Loucy (cell line): Measurements from ENCODE around the gene DSC2.

Source experiments
- H2AFZ ChIP-seq: fragments of 200-600 bp; sonication (generic); 2 replicates; pipeline ENCODE4 v1.6.0; 2016; ENCODE audit warnings: antibody characterized with exemption, mild to moderate bottlenecking, low read length, moderate library complexity
- H3F3A ChIP-seq: fragments of 200-600 bp; 2 replicates; pipeline ENCODE4 v1.6.0; 2016; ENCODE audit warnings: antibody characterized with exemption, low read depth, mild to moderate bottlenecking
- H3K27me3 ChIP-seq: fragments of 200-600 bp; sonication (generic); 2 replicates; pipeline ENCODE4 v1.6.1; 2014; ENCODE audit warnings: low read length, mild to moderate bottlenecking; ENCODE audit not compliant: insufficient read depth, poor library complexity, severe bottlenecking
- H3K36me3 ChIP-seq: fragments of 200-600 bp; sonication (generic); 2 replicates; pipeline ENCODE4 v1.6.1; 2016; ENCODE audit warnings: low read length; ENCODE audit not compliant: insufficient read depth
- H3K4me1 ChIP-seq: fragments of 200-600 bp; sonication (generic); 2 replicates; pipeline ENCODE4 v1.5.1; 2014; ENCODE audit warnings: low read length, mild to moderate bottlenecking; ENCODE audit not compliant: insufficient read depth, poor library complexity, severe bottlenecking
- H3K4me2 ChIP-seq: fragments of 200-600 bp; sonication (generic); 2 replicates; pipeline ENCODE4 v1.6.0; 2014; ENCODE audit warnings: antibody characterized with exemption, low read length, low read depth, mild to moderate bottlenecking; ENCODE audit not compliant: poor library complexity, severe bottlenecking
- H3K4me3 ChIP-seq: fragments of 200-600 bp; sonication (generic); 2 replicates; pipeline ENCODE4 v1.5.1; 2014; ENCODE audit warnings: low read length, mild to moderate bottlenecking, mixed read lengths; ENCODE audit not compliant: poor library complexity, severe bottlenecking
- H3K79me2 ChIP-seq: fragments of 200-600 bp; sonication (generic); 2 replicates; pipeline ENCODE4 v1.6.1; 2014; ENCODE audit warnings: low read length; ENCODE audit not compliant: insufficient read depth
- H3K9ac ChIP-seq: fragments of 200-600 bp; sonication (generic); 2 replicates; pipeline ENCODE4 v1.6.0; 2014; ENCODE audit warnings: mild to moderate bottlenecking, low read depth, low read length, moderate library complexity; ENCODE audit not compliant: poor library complexity, severe bottlenecking
- H3K9me2 ChIP-seq: fragments of 200-600 bp; sonication (generic); replicated peaks from 2 replicates; pipeline ENCODE4 v1.6.1; 2016; ENCODE audit warnings: low read depth, low read length, mixed read lengths
- H3K9me3 ChIP-seq: fragments of 200-600 bp; sonication (generic); 2 replicates; pipeline ENCODE4 v1.6.1; 2014; ENCODE audit warnings: mild to moderate bottlenecking, antibody characterized with exemption, low read length, low read depth; ENCODE audit not compliant: insufficient read depth
- H4K20me1 ChIP-seq: fragments of 200-600 bp; sonication (generic); 2 replicates; pipeline ENCODE4 v1.6.0; 2014; ENCODE audit warnings: antibody characterized with exemption, low read length, mild to moderate bottlenecking; ENCODE audit not compliant: insufficient read depth, poor library complexity, severe bottlenecking
- CTCF ChIP-seq: fragments of 200-600 bp; sonication (generic); conservative IDR thresholded peaks from 2 replicates; pipeline ENCODE4 v1.5.1; 2014; ENCODE audit warnings: mild to moderate bottlenecking, antibody characterized with exemption, low read length
- EZH2phosphoT487 ChIP-seq: fragments of 200-600 bp; IDR thresholded peaks from 2 replicates; pipeline ENCODE4 v1.6.1; 2018; ENCODE audit warnings: antibody characterized with exemption, mild to moderate bottlenecking, moderate library complexity, borderline replicate concordance

The DSC2 gene

GRCh38 chr18:31058897-31059296, 43.3 kb downstream of the DSC2 start:
- no peaks in the 10 kb centered on the region for H3K27me3 ChIP-seq
- TF ChIP-seq EZH2phosphoT487 (no peak), CTCF (no peak)

GRCh38 chr18:31057917-31058316, 44.3 kb downstream of the DSC2 start:
- H3K27me3 ChIP-seq = no peaks in the 10 kb centered on the region
- no peak overlapping the region for H3K4me2 ChIP-seq
- H3K4me3 ChIP-seq = no peak overlapping the region
- no peaks in the 10 kb centered on the region for H3K79me2 ChIP-seq
- no peak overlapping the region for H3K9ac ChIP-seq
- no peak for TF ChIP-seq CTCF
- TF ChIP-seq EZH2phosphoT487 = no peak
- no peaks in the 10 kb centered on the region for H4K20me1 ChIP-seq
- no peaks in the 10 kb centered on the region for H3F3A ChIP-seq
- H3K4me1 ChIP-seq = no peaks in the 10 kb centered on the region
- H3K9me2 ChIP-seq = no peaks in the 10 kb centered on the region
- no peaks in the 10 kb centered on the region for H3K36me3 ChIP-seq
- H2AFZ ChIP-seq = no peak overlapping the region
- H3K9me3 ChIP-seq = no peaks in the 10 kb centered on the region

More at GRCh38 chr18:31058897-31059296, 43.3 kb downstream of the DSC2 start:
- no peaks in the 10 kb centered on the region for H3K9me2 ChIP-seq
- H4K20me1 ChIP-seq = no peaks in the 10 kb centered on the region
- H3K4me3 ChIP-seq = no peak overlapping the region
- H3K79me2 ChIP-seq = no peaks in the 10 kb centered on the region
- no peaks in the 10 kb centered on the region for H3F3A ChIP-seq
- H3K4me1 ChIP-seq = no peaks in the 10 kb centered on the region
- no peak overlapping the region for H3K4me2 ChIP-seq
- no peaks in the 10 kb centered on the region for H3K9me3 ChIP-seq
- no peak overlapping the region for H2AFZ ChIP-seq
- no peaks in the 10 kb centered on the region for H3K36me3 ChIP-seq
- H3K9ac ChIP-seq = no peak overlapping the region

GRCh38 chr18:31057051-31057450, 45.2 kb downstream of the DSC2 start:
- H3K9ac ChIP-seq = no peak overlapping the region
- no peaks in the 10 kb centered on the region for H3K27me3 ChIP-seq
- H3K9me2 ChIP-seq = no peaks in the 10 kb centered on the region
- H2AFZ ChIP-seq = no peak overlapping the region
- no peaks in the 10 kb centered on the region for H3F3A ChIP-seq
- no peaks in the 10 kb centered on the region for H3K36me3 ChIP-seq
- H3K79me2 ChIP-seq = no peaks in the 10 kb centered on the region
- no peak overlapping the region for H3K4me2 ChIP-seq
- no peaks in the 10 kb centered on the region for H4K20me1 ChIP-seq
- no peak overlapping the region for H3K4me3 ChIP-seq
- no peaks in the 10 kb centered on the region for H3K9me3 ChIP-seq
- no peaks in the 10 kb centered on the region for H3K4me1 ChIP-seq
- no peak for TF ChIP-seq CTCF
